GM18873 (cell line): ENCODE results near the gene KIF2C.
"Not testable (repeated sequence)": the region's sequence is repeated elsewhere in the genome, so short reads cannot be mapped to it uniquely, and the experiment has no call there.

Experiments
- ATAC-seq: cut with Tn5 transposase; IDR thresholded peaks from one replicate; pipeline ENCODE4 v1.9.1; 2021; ENCODE audit warnings: mild to moderate bottlenecking, moderate library complexity, moderate number of reproducible peaks; ENCODE audit not compliant: unreplicated experiment, low FRiP score

Gene KIF2C

GRCh38 chr1:44717653-44718052 is 22.0 kb upstream of the KIF2C start:
- ATAC-seq: no peak

DNA sequence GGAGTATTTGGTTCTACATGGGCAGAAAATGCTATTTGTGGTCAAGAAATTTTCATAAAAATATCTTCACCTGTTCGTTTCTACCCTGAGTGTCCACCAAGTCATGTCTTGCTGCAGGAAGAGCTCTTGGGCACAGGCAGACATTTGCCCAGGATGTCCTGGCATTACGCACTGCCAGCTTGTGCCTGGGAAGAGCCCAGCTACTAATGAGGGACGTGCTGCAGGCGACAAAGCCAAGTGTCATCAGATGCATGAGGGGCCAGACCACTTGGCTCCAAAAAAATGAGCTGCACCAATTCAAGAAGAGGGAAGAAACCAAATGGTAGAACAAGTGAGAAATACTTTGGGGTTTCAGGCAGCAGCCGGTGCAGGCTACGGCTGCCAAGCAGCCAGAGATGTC is 21.5 kb upstream of the KIF2C start:
- no peak for ATAC-seq

- no peak for ATAC-seq
Measured at GRCh38 chr1:44719318-44719717, 20.3 kb upstream of the KIF2C start.

GRCh38 chr1:44720281-44720680 is 19.4 kb upstream of the KIF2C start:
- no peak for ATAC-seq

DNA sequence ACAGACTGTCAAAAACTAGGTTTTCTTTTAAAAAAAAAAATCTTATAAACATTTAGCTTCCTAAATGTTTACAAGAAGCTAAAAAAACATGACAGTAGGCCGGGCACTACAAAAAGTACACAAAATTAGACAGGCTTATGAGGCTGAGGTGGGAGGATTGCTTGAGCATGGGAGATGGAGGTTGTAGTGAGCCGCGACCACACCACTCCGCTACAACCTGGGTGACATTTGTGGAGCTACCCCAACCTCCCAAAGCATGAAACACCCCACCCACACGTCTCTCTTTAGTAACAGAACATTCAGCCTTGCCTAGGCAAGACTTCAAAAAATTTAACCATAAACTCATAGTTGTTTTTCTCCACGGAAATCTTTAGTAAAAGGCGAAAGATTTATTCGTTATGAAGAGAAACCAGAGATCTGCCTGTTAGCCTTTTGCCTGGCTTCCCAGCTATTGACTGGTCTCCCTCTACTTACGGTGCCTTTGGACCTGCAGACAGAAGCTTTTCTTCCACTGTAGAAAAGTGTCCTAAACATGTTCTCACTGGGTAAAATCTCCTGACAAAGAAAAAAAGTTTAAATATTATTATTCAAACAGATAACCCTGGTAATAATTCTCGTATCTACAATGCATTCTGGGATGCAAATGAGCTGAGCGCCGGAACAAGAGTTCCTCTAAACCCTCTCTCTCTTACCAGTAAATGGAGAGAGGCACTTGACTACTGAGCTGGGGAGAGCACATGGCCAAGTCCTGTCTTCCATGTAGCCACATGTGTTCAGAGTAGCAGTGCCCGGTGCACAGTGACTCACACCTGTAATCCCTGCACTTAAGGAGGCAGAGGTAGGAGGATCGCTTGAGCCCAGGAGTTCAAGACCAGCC is 17.9 kb upstream of the KIF2C start:
- peak; percentile 55 for ATAC-seq

DNA sequence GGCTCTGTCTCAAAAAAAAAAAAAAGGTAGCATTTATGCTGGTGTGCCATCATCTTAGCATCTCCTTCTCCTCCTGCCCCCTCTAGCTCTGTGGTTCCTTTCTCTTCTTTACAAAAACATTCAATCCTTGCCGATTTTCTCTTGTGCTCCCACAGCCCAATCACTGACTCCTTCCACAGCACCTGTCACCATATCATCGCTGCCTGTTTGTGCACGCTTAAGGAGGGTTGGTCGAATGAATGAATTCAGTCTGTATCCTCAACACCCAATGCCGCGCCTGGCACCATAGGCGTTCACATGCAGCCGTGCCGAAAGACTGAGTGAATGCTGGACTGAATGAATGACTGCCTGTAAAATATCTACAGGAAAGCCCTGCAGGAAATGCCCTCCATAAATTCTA is 16.6 kb upstream of the KIF2C start:
- ATAC-seq: no peak

DNA sequence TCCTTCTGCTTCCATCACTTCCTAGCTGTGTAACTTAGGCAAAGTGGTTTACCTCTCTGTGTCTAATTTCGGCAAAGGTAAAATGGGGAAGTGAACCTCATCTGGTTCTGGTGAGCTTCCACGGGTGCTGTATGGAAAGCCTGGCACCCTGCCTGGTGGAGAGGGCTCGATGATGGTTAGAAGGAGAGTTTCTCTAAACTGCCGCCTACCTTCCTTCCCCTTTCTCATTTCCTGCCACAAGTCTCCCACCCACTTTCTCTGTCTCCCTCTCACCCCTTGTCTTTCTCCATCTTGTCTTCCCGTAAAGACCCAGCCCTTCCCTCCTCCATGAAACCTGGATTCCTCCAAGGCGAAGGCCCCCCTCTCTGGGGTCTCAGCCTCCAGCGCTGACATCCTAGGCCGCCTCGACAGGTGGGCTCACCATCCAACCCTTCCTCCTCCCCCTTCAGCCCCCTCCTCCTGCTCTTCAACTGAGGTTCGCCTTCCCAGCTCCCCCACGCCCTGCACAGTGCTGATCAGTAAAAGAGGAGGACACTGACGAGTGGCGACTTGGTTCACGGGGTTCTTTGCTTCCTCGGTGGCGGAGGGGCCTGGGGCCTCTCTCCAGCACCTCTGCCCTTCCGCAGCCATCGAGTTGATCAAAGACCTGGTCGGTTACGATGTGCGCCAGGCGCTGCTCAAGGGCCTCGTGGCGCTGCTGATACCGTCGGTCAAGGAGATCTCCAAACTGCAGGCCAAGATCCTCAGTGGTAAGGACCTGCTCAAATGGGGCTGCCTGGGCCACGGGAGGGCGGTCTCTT is 15.9 kb upstream of the KIF2C start:
- no peak for ATAC-seq

DNA sequence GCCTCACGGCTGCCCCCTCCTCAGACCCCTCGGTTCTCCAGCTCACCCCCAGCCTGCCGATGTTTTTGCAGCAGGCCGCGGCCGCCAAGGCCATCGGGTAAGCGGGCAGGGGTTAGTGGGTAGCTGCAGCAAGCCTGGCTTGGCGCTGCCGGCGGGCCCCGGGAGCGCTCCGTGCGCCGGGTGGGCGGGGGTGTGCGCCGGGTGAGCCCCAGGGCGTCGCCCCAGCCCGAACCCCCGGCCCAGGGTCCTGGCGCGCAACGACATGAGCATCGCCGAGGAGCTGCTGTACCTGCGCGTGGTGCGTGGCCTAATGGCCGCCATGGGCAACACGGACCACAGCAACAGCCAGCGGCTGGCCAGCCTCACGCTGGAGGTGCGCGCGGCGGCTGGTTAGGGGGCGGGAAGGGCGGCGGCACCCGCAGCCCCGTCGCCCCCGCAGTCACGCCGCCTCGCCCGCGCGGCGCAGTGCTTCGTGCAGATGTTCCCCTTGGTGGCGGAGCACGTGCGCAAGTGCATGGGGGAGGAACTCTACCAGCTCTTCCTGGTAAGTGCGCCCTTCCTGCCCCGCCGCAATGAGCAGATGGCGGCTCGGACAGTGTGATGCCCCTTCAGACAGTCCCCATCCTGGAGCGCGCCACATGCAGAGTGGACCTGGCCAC is 15.2 kb upstream of the KIF2C start:
- ATAC-seq: no peak

GRCh38 chr1:44724955-44725698 is 14.5 kb upstream of the KIF2C start:
- no peak for ATAC-seq

DNA sequence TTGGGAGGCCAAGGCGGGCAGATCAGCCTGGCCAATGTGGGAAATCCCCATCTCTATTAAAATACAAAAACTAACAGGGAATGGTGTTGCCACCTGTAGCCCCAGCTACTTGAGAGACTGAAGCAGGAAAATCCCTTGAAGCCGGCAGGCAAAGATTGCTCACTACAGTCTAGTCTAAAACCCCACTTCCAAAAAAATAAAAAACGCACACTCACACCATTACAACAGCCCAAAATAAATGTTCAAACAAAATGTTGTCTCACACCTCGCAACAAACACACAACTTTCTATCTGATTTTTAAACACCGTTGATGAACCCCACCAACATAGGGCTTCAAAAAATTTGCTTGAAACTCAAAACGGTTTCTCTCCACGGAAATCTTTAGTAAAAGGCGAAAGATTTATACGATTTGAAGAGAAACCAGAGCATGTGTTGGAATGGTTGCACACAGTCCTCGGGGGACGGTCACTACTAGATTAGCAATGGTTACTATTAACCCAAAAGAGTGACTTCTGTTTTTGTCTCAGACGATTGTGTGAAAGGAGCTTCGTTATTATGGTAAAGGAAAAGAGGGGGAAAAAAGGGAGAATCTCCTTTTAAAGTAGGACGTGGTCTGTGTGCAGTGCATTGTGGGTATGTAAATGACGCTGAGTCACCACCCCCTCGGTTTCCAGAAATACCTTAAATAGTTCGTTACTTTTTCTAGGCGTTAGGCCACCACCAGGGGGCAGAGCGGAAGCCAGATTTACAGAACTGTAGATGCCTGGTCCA is 8.7 kb upstream of the KIF2C start, which contains the start of gene RNU5D-1:
RNU5D-1 (minus strand) TSS at position 430 of the 772 bp plus-strand sequence.
- peak; percentile 50 for ATAC-seq

GRCh38 chr1:44733365-44733764 is 6.3 kb upstream of the KIF2C start:
- ATAC-seq: no peak

DNA sequence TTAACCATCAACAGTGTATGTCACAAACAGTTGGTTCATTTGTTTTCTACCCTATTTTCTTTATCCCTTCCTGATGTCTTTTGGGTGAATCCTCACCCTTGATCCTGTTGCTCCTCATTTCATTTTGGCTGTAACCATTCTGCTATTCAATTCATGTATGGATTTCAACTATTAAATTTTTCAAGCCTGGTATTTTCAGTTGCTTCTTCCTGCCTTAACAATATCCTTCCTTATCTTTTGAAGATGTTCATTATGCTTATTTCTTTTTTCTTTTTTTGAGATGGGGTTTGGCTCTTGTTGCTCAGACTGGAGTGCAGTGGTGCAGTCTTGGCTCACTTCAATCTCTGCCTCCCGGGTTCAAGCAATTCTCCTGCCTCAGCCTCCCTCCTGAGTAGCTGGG is 5.9 kb upstream of the KIF2C start:
- ATAC-seq: no peak

DNA sequence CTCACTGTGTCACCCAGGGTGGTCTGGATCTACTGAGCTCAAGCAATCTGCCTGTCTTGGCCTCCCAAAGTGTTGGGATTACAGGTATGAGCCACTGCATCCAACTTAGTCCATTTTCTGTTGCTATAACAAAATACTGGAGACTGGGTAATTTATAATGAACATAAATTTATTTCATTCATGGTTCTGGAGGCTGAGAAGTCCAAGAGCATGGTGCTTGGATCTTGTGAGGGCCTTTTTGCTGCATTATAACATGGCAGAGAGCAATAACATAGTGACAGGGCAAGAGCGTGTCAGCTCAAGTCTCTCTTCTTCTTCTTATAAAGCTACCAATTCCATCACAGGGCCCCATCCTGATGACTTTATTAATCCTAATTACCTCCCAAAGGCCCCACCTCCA is 3.6 kb upstream of the KIF2C start:
- ATAC-seq: no peak

DNA sequence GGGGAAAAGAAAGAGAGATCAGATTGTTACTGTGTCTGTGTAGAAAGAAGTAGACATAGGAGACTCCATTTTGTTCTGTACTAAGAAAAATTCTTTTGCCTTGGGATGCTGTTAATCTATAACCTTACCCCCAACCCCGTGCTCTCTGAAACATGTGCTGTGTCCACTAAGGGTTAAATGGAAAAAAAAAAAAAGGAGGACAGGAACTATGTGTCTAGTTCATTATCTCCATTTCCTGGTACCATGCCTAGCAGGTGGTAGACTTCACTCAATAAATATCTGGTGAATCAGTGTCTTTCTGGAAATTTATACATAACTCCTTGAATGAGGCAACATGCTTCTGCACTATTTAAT is 707 bp upstream of the KIF2C start:
- not testable (repeated sequence) for ATAC-seq

GRCh38 chr1:44740179-44740617 is 561 bp downstream of the KIF2C start:
- ATAC-seq: peak; percentile 9

- ATAC-seq: no peak
Measured at GRCh38 chr1:44743211-44743610, 3.6 kb downstream of the KIF2C start.

GRCh38 chr1:44747878-44748277 is 8.2 kb downstream of the KIF2C start:
- no peak for ATAC-seq

DNA sequence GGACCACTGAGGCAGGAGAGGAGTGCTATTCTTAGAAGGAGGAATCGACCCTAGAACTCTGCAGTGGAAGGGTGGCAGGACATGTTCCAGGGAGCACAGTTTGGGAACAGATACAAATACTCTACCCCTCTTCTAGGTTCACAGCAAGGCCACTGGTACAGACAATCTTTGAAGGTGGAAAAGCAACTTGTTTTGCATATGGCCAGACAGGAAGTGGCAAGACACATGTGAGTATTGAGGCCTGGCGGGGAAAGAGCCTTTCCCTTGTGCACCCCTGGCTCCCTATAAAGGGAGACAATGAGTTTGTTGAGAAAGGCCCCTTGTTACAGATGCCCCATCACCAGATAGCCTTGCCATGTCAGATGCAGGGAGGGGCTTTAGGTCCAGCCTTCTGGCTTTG is 17.8 kb downstream of the KIF2C start:
- no peak for ATAC-seq

- no peak for ATAC-seq
Measured at GRCh38 chr1:44759077-44759476, 19.4 kb downstream of the KIF2C start.

DNA sequence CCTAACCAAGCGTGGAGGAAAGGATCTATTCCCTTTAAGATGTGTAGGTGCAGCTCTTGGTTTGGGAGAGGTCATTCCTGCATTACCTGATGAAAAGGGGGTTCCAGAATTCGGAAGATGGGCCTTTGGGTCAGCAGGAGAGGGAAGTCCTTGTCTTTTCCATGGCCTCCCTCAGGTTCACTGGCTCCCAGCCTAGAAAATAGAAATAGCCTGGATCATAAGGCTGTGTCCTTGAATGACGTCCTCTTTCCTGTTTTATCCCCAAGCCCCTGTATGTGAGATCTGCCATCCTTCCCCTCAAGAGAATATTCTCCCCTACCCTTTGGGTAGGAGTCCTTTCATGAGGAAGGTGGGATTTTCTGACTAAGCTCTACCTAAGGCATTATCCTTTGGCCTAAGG is 21.2 kb downstream of the KIF2C start:
- no peak for ATAC-seq
